GM12878 (cell line): Measurements from ENCODE around the gene C6orf15. TPM values are rescaled to one million over a fixed set of nuclear protein-coding genes. Genes with fewer than 3 reads are reported as not detected.

Source experiments
- ASH2L ChIP-seq: fragments of 300-600, 200-600 bp; sonication (generic); IDR thresholded peaks from 2 replicates; pipeline ENCODE4 v1.6.1; 2017; ENCODE audit warnings: low read depth, mild to moderate bottlenecking, borderline replicate concordance
- E2F4 ChIP-seq: IDR thresholded peaks from 2 replicates; pipeline ENCODE4 v1.6.1; 2012; ENCODE audit warnings: low read depth, low read length, improper control_type of control experiment
- FOXK2 ChIP-seq: fragments of 450-650 bp; IDR thresholded peaks from 2 replicates; pipeline ENCODE4 v1.6.1; 2017; ENCODE audit warnings: mild to moderate bottlenecking, moderate library complexity
- FOXM1 ChIP-seq: IDR thresholded peaks from 2 replicates; pipeline ENCODE4 v1.6.1; 2012; ENCODE audit warnings: low read depth, mild to moderate bottlenecking, inconsistent platforms, low read length, moderate library complexity
- HDGF ChIP-seq: fragments of 450-650 bp; IDR thresholded peaks from 2 replicates; pipeline ENCODE4 v1.6.1; 2016; ENCODE audit warnings: antibody characterized with exemption
- MEF2B ChIP-seq: fragments of 450-650 bp; IDR thresholded peaks from 2 replicates; pipeline ENCODE4 v1.6.1; 2018; ENCODE audit warnings: mild to moderate bottlenecking, moderate library complexity; ENCODE audit not compliant: partially characterized antibody, poor library complexity, severe bottlenecking
- NFXL1 ChIP-seq: fragments of 450-650 bp; IDR thresholded peaks from 2 replicates; pipeline ENCODE4 v1.6.1; 2017; ENCODE audit warnings: antibody characterized with exemption, mild to moderate bottlenecking, borderline replicate concordance
- NRF1 ChIP-seq: conservative IDR thresholded peaks from 2 replicates; pipeline ENCODE4 v1.6.1; 2011; ENCODE audit warnings: mild to moderate bottlenecking, low read depth, low read length, improper control_type of control experiment
- PAX5 ChIP-seq: IDR thresholded peaks from 2 replicates; pipeline ENCODE4 v1.6.1; 2011; ENCODE audit warnings: low read depth, low read length, borderline replicate concordance
- RELA ChIP-seq: fragments of 450-650 bp; IDR thresholded peaks from 2 replicates; pipeline ENCODE4 v1.8.0; 2014; ENCODE audit warnings: borderline replicate concordance; ENCODE audit not compliant: partially characterized antibody
- REST ChIP-seq: IDR thresholded peaks from 2 replicates; pipeline ENCODE4 v1.6.1; 2012; ENCODE audit warnings: mild to moderate bottlenecking, low read depth, low read length
- RFX5 ChIP-seq: IDR thresholded peaks from 2 replicates; pipeline ENCODE4 v1.6.1; 2011; ENCODE audit warnings: low read depth, low read length, improper control_type of control experiment
- YY1 ChIP-seq: IDR thresholded peaks from 2 replicates; pipeline ENCODE4 v1.6.1; 2011; ENCODE audit warnings: low read depth, mild to moderate bottlenecking, low read length
- ZNF622 ChIP-seq: fragments of 450-650 bp; IDR thresholded peaks from 2 replicates; pipeline ENCODE4 v1.6.1; 2017; ENCODE audit warnings: mild to moderate bottlenecking, inconsistent platforms
- polyA plus RNA-seq, 11 experiments: library from polyadenylated mRNA; depleted of rRNA in 4 of 11; unstranded in 6 of 11; stranded (reverse) in 5 of 11; fragments of >200 nt; fragmentation: Nextera tagmentation in 4 of 11; fragmentation: Illumina TruSeq in 1 of 11; extraction: Ambion mirVana in 4 of 11; extraction: Trizol in 1 of 11; gene quantifications; 1 replicate in 1 of 11; 2 replicates in 10 of 11; pipeline versions ENCODE4 v1.2.1 to v1.2.3, GENCODE V29; 2011 to 2016; ENCODE audit warnings: inconsistent platforms in 2 of 11, missing spikeins in 2 of 11, low read depth in 1 of 11
- total RNA-seq, 4 experiments: library from RNA; depleted of rRNA in 3 of 4; stranded (reverse); fragments of >200 nt in 3 of 4; fragmentation: Illumina TruSeq in 1 of 4; extraction: Trizol in 1 of 4; gene quantifications; 2 replicates each; pipeline versions ENCODE4 v1.2.1 to v1.2.3, GENCODE V29; 2013 to 2021
- TF ChIP-seq, protein P1 (sequence below): IDR thresholded peaks from 2 replicates; pipeline ENCODE4 v1.6.1; 2012; ENCODE audit warnings: low read depth, low read length, improper control_type of control experiment
- TF ChIP-seq, protein P2 (sequence below): fragments of 450-650 bp; IDR thresholded peaks from 2 replicates; pipeline ENCODE4 v1.6.1; 2017; ENCODE audit warnings: antibody characterized with exemption, mild to moderate bottlenecking, moderate library complexity
- TF ChIP-seq, protein P3 (sequence below): IDR thresholded peaks from 2 replicates; pipeline ENCODE4 v1.6.1; 2012; ENCODE audit warnings: low read length, inconsistent platforms

The C6orf15 gene
- total and polyA plus RNA-seq, 10 of the 15 experiments (the other 5 are each of a cell fraction or from before 2014, with no cell fraction given): not detected

DNA sequence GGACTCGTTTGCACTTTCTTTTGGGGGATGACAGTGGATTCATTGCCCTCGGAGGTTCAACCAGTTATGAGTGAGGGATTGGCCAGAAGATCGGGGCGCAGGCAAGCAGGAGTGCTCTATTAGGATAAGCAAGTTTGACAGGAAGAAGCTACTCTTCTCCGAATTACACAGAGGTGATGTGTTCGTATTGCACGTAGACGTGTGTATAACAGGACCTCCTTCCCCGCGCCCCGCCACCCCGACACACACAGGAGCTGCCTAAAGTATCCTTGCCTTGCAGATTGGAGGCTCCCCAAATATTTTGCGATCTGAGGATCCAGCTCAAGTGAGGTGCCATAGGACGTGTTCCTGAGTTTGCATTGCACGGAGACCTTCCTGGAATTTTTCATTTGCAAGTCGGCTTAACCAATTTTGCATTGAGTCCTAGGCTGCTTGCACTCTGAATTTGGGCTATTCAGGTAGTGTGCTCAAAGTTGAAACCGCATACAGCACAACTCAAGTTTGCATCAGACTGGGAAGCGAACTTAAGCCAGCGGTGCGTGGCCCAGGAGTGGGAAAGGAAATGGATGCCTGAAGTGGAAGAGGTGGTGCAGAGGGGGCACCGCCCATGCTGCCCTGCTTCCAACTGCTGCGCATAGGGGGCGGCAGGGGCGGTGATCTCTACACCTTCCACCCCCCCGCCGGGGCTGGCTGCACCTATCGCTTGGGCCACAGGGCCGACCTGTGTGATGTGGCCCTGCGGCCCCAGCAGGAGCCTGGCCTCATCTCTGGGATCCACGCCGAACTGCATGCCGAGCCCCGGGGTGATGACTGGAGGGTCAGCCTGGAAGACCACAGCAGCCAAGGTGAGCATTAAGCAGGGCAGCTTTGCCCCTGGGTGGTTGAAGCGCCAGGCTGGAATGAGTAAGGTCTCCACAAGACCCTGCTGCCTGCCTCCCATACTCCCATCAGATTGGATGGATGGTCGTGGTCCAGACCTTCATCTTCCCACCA lies 46.8 kb upstream of the C6orf15 start (continued):
- TF ChIP-seq NRF1: no peak
- no peak for TF ChIP-seq RELA
- TF ChIP-seq, protein P1, sequence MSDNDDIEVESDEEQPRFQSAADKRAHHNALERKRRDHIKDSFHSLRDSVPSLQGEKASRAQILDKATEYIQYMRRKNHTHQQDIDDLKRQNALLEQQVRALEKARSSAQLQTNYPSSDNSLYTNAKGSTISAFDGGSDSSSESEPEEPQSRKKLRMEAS: no peak
- no peak for TF ChIP-seq FOXM1
- TF ChIP-seq FOXK2: no peak
- no peak for TF ChIP-seq REST
- TF ChIP-seq ASH2L: no peak
- no peak for TF ChIP-seq RFX5
- no peak for TF ChIP-seq MEF2B
- peak; percentile 52; the same call in 1 of the 2 replicates for TF ChIP-seq PAX5
- no peak for TF ChIP-seq NFXL1
- 0 out of 2 replicates have a peak, but pooled peaks have one; percentile 36 for TF ChIP-seq YY1
- no peak for TF ChIP-seq E2F4
- TF ChIP-seq HDGF: 0 out of 2 replicates have a peak, but pooled peaks have one; percentile 35
- TF ChIP-seq, protein P2, sequence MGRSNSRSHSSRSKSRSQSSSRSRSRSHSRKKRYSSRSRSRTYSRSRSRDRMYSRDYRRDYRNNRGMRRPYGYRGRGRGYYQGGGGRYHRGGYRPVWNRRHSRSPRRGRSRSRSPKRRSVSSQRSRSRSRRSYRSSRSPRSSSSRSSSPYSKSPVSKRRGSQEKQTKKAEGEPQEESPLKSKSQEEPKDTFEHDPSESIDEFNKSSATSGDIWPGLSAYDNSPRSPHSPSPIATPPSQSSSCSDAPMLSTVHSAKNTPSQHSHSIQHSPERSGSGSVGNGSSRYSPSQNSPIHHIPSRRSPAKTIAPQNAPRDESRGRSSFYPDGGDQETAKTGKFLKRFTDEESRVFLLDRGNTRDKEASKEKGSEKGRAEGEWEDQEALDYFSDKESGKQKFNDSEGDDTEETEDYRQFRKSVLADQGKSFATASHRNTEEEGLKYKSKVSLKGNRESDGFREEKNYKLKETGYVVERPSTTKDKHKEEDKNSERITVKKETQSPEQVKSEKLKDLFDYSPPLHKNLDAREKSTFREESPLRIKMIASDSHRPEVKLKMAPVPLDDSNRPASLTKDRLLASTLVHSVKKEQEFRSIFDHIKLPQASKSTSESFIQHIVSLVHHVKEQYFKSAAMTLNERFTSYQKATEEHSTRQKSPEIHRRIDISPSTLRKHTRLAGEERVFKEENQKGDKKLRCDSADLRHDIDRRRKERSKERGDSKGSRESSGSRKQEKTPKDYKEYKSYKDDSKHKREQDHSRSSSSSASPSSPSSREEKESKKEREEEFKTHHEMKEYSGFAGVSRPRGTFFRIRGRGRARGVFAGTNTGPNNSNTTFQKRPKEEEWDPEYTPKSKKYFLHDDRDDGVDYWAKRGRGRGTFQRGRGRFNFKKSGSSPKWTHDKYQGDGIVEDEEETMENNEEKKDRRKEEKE: no peak
- TF ChIP-seq, protein P3, sequence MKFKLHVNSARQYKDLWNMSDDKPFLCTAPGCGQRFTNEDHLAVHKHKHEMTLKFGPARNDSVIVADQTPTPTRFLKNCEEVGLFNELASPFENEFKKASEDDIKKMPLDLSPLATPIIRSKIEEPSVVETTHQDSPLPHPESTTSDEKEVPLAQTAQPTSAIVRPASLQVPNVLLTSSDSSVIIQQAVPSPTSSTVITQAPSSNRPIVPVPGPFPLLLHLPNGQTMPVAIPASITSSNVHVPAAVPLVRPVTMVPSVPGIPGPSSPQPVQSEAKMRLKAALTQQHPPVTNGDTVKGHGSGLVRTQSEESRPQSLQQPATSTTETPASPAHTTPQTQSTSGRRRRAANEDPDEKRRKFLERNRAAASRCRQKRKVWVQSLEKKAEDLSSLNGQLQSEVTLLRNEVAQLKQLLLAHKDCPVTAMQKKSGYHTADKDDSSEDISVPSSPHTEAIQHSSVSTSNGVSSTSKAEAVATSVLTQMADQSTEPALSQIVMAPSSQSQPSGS: no peak
- no peak for TF ChIP-seq ZNF622
